ENCODE data around the gene HOXB3. TPM values are rescaled to one million over a fixed set of nuclear protein-coding genes. Genes with fewer than 3 reads are reported as not detected.

HOXB3 gene
- total and polyA plus RNA-seq, 2 of the 4 experiments (the other 2 are of a cell fraction), result 6.3 to 59.6 TPM

GRCh38 chr17:48620461-48621139, 30.6 kb upstream of the HOXB3 start:
- no peaks in the 10 kb centered on the region; the same call in 1 of the 2 replicates for H3K9me1 ChIP-seq (ENCODE audit: insufficient read depth, low read length)
- 0 out of 2 replicates have a peak overlapping the region, but pooled peaks have one; percentile 31 for H3K23ac ChIP-seq (ENCODE audit: low read depth, low read length)
- H3K9ac ChIP-seq (ENCODE audit: low read depth, low read length), result no peak overlapping the region
- H3K27me3 ChIP-seq (ENCODE audit: control insufficient read depth, insufficient read depth, low read length), result peaks cover 97% of the 10 kb centered on the region
- H3K14ac ChIP-seq (replicated peaks; ENCODE audit: low read depth, low read length), result no peak overlapping the region
- POLR2A ChIA-PET (ENCODE audit: unreplicated experiment), result no interaction called here
- no peak overlapping the region for H2BK15ac ChIP-seq (ENCODE audit: low read depth, low read length)
- no peak overlapping the region for H3K4me2 ChIP-seq (ENCODE audit: low read depth, low read length)
- H3K36me3 ChIP-seq (ENCODE audit: control insufficient read depth, insufficient read depth, low read length), result no peaks in the 10 kb centered on the region
- dilution Hi-C loops (cut with HindIII; ENCODE audit: low sequenced_read_pairs, unreplicated experiment), result no loop called here
- intact Hi-C loops (cut with micrococcal nuclease), result no loop called here
- H3K4me1 ChIP-seq (ENCODE audit: control insufficient read depth, insufficient read depth, low read length), result no peaks in the 10 kb centered on the region; the same call in 1 of the 2 replicates
- H2AK9ac ChIP-seq (replicated peaks; ENCODE audit: low read depth, low read length, poor library complexity), result no peak overlapping the region
- H3K56ac ChIP-seq (ENCODE audit: extremely low read depth, insufficient read depth, low read length), result no peak overlapping the region
- H3K4ac ChIP-seq (ENCODE audit: low read depth, low read length), result no peak overlapping the region
- in situ Hi-C loops (cut with MboI; ENCODE audit: low sequenced_read_pairs), result loop anchor here (10.0 kb wide), 1 partner anchor 456 kb away; no protein-coding TSS in a partner anchor
- H3K27ac ChIP-seq (ENCODE audit: insufficient read depth, low read length), result no peak overlapping the region
- no peak for TF ChIP-seq MAFK (IDR thresholded peaks at IDR 0.05; ENCODE audit: low read depth, low read length)
- TF ChIP-seq MAZ (IDR thresholded peaks at IDR 0.05; ENCODE audit: borderline replicate concordance, low read depth, low read length), result no peak
- TF ChIP-seq NFE2L2 (IDR thresholded peaks at IDR 0.05; ENCODE audit: low read depth, low read length), result no peak
- TF ChIP-seq RCOR1 (IDR thresholded peaks at IDR 0.05; ENCODE audit: insufficient replicate concordance, low read length), result no peak
- no peak for TF ChIP-seq BHLHE40 (IDR thresholded peaks at IDR 0.05; ENCODE audit: low read depth, low read length)
- no peak for TF ChIP-seq ELK1 (IDR thresholded peaks at IDR 0.05; ENCODE audit: borderline replicate concordance, low read depth, low read length)
- no peak for TF ChIP-seq CEBPB (IDR thresholded peaks at IDR 0.05; ENCODE audit: low read depth, low read length)
- no peak for TF ChIP-seq CTCF (conservative IDR thresholded peaks at IDR 0.05; ENCODE audit: low read depth, low read length)
- TF ChIP-seq RFX5 (IDR thresholded peaks at IDR 0.05; ENCODE audit: low read depth, low read length), result no peak
- no peak for TF ChIP-seq MXI1 (IDR thresholded peaks at IDR 0.05; ENCODE audit: borderline replicate concordance, low read depth, low read length)
- TF ChIP-seq POLR2A (IDR thresholded peaks at IDR 0.05; ENCODE audit: low read depth, low read length), result no peak
- no peak for TF ChIP-seq CHD1 (IDR thresholded peaks at IDR 0.05; ENCODE audit: low read depth, low read length)
- no peak overlapping the region for H2AFZ ChIP-seq (replicated peaks; ENCODE audit: low read length, poor library complexity)
- H4K20me1 ChIP-seq (ENCODE audit: insufficient read depth, low read length), result peaks cover 13% of the 10 kb centered on the region; the same call in 1 of the 2 replicates
- WGBS, 2 experiments (ENCODE audit: extremely low coverage in 2 of 2, insufficient read length in 1 of 2), result no CpG with 5 or more reads among the region's 6 CpGs
- no peak overlapping the region for H2AK5ac ChIP-seq (ENCODE audit: low read depth, low read length)
- H3K9me3 ChIP-seq (ENCODE audit: control insufficient read depth, insufficient read depth, low read length), result peaks cover 11% of the 10 kb centered on the region
- ATAC-seq (ENCODE audit: low read depth), result no peak
- CTCF ChIA-PET, result interaction anchor here (0.6 kb wide), 1 partner anchor 98 kb away, joined by 3 read pairs; no protein-coding TSS in a partner anchor
- H2BK5ac ChIP-seq (ENCODE audit: low read depth, low read length, poor library complexity, severe bottlenecking), result no peak overlapping the region
- no peak overlapping the region for H4K8ac ChIP-seq (ENCODE audit: low read depth in 2 of 2, low read length in 2 of 2)
- no peak overlapping the region for H3K18ac ChIP-seq (ENCODE audit: low read depth, low read length)
- H2BK120ac ChIP-seq (ENCODE audit: low read depth, low read length), result no peak overlapping the region
- H2BK20ac ChIP-seq (ENCODE audit: low read depth, low read length), result no peak overlapping the region
- no peak overlapping the region for H4K5ac ChIP-seq (ENCODE audit: low read depth, low read length)
- no TSS peak for BruUV-seq (replicated peaks)
- no peak for DNase-seq
- H3K79me1 ChIP-seq (ENCODE audit: low read depth in 1 of 2, low read length in 2 of 2), result no peaks in the 10 kb centered on the region
- no peak overlapping the region for H3K4me3 ChIP-seq (ENCODE audit: insufficient read depth, low read depth, low read length)
- no peak overlapping the region for H4K91ac ChIP-seq (ENCODE audit: insufficient read depth, low read depth, low read length)
